NCI-H774 (cell line): ENCODE results near the gene SPTBN4.
"Not testable (repeated sequence)": the region's sequence is repeated elsewhere in the genome, so short reads cannot be mapped to it uniquely, and the experiment has no call there.

ENCODE experiments used
- DNase-seq: peaks from one replicate; lab custom pipeline; 2025; lab: John Stamatoyannopoulos, UW

Gene SPTBN4

DNA sequence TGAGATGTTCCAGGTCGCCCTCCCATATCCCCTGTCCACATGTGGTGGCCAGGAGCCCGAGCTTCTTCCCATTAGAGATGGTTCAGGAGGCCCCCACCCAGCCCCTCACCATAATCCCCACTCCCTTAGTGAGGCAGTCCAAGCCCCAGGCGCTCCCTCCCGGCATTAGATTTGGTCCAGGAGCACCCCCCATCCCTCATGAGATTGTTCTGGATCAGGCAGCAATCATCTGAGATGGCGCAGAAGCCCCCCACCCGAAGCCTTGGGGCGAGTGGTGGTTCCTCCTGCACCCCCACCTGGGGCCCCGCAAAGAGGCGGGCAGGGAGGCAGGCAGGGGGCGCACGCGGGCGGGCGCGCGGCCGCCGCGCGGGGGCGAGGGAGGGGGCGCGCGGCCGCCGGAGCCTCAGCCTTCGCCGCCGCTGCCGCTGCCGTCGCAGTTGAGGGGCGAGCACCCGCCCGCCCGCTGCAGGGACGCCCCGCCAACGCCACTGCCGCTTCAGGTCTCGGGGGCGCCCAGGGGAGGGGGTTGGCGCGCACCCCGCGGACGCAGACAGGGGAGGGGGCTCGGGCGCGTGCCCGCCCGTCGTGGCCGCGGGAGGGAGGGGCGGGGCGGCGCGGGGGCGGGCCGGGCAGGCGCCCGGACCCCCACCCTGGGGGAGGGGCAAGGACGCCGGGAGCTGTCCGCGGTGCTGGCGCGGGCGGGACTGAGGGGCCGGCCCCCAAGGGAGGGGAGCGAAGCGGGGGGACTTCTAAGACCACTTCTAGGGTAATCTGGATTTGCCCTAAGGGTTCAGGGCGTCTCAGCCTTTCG is 63.5 kb downstream of the SPTBN4 start:
- DNase-seq, result peak; percentile 36

DNA sequence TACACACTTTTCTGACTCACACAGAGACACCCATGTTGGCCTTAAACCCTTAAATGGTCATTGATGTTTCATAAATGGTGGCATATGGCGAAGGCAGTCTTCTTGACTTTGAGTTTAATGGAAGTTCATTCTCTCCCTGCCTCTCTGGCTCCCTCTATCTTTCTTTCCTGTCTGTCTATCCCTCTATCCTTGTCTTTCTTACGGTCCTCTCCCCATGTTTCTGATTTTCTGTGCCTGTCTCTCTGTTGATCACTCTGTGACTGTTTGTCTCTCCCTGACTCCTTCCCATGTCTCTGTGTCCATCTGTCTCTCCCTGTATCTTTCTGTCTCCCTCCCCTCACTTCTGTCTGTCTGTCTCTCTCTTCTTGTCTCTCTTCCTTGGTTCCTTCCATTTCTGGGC is 66.7 kb downstream of the SPTBN4 start:
- DNase-seq, result no peak

DNA sequence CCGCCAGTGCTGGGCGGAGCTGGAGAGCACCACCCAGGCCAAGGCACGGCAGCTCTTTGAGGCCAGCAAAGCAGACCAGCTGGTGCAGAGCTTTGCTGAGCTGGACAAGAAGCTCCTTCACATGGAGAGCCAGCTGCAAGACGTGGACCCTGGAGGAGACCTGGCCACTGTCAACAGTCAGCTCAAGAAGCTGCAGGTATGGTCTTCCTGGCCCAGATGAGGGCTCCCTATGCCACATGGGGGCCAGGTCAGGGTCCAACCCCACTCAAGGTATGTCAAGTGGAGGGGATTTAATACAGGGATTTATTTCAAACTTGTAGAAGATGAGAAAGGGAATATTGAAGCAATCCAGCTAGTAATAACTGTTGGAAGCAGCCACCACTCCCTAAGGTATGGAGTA is 67.3 kb downstream of the SPTBN4 start:
- no peak for DNase-seq

GRCh38 chr19:40539070-40539469 is 72.3 kb downstream of the SPTBN4 start:
- DNase-seq, result no peak

DNA sequence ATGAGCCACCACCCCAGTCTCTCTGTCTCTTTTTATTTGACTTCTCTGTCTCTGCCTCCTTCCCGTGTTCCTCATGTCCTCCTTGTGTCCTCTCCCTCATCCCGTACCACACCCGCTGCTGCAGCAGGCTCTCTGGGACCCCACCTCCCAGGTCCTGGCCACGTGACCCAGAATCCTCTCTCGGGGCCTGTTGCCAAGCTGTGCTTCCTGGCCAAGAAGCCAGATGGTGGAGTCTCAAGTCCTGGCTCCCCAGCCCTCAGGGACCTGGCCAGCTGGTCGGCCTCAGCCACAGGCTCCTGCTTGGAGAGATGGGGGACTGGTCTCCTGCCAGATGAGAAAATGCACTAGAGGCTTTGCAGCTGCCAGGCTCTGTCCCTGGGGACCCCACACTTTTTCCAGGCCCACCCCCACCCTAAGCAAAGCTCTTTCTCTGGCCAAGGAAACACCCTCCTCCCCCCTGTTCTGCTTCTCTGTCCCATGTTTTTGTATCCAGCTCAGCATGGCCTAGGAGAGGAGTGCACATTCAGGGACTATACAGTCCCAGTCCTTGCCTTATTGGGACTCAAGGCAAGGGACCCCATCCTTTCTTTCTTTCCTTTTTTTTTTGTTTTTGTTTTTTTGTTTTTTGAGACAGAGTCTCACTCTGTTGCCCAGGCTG is 75.5 kb downstream of the SPTBN4 start:
- no peak for DNase-seq

DNA sequence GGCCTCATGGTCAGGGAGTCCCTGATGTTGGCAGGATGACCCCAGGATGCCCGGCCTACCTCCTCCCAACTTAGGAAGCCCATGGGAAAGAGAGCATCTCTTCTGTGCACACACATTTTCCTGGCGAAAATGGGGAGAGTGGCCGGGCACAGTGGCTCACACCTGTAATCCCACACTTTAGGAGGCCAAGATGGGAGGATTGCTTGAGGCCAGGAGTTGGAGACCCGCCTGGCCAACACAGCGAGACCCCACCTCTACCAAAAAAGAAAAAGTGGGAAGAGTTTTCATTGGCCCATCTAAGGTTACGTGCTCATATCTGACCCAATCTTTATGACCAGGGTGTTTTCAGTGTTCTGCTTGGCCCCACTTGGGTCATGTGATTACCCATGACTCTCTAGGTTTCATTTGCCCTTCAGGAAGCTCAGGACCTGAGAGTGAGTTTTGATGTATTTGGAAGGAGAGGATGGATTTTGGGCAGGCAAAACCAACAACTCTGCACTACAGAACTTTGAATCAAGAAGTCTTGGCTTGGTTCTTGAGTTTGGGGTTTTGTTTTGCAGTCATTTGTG is 76.3 kb downstream of the SPTBN4 start:
- no peak for DNase-seq

- DNase-seq, result not testable (repeated sequence)
Measured at GRCh38 chr19:40546153-40546841, 79.5 kb downstream of the SPTBN4 start.

- DNase-seq, result not testable (repeated sequence)
Measured at GRCh38 chr19:40547190-40547589, 80.4 kb downstream of the SPTBN4 start.

- no peak for DNase-seq
Measured at GRCh38 chr19:40547836-40548235, 81.0 kb downstream of the SPTBN4 start.

GRCh38 chr19:40549007-40549708 is 82.4 kb downstream of the SPTBN4 start:
- DNase-seq, result peak; percentile 50

- DNase-seq, result no peak
Measured at GRCh38 chr19:40550951-40551350, 84.2 kb downstream of the SPTBN4 start.

DNA sequence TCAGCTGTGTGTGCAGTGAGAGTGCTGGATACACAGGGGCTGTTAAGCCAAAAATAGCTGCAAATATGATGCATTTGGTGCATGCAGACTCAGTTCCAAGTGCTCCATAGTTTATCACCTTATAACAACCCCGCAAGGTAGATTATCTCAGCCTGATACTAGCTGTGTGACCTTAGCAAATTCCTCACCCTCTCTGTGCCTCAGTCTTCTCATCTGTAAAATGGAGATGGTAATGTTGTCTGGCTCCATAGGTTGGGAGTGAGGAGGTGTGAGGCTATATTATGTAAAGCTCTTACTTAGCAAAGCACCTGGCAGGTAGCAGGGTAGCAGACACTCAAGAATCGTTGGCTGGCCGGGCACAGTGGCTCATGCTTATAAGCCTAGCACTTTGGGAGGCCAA is 86.0 kb downstream of the SPTBN4 start:
- no peak for DNase-seq

DNA sequence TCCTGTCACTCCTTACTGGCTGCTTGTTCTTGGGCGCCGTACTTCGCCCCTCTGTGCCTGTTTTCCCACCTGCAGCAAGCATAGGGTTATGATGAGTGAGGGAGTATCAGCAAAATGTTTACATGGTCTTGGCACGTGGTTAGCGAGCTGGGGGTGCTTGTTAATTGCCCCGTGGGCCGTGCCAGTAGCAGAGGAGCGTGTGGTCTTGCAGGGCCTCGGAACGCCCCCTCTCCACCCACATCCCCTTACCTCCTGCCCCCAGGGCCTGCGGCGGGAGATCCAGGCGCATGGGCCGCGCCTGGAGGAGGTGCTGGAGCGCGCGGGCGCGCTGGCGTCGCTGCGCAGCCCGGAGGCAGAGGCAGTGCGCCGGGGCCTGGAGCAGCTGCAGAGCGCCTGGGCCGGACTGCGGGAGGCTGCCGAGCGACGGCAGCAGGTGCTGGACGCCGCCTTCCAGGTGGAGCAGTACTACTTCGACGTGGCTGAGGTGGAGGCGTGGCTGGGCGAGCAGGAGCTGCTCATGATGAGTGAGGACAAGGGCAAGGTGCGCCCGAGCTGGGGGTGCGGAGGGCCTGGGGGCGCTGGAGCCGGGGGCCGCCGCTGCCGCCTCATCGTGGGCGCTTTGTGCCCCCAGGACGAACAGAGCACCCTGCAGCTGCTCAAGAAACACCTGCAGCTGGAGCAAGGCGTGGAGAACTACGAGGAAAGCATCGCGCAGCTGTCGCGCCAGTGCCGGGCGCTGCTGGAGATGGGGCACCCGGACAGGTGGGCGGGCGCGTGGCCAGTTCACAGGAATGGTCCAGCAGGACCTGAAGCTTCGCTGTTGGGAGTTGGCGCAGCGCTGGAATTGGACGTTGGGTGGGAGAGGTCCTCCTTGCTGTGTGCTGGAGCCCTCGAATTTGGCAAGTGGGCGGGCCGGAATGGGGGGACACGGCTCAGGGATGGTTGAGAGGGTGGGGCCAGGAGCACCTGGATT is 87.4 kb downstream of the SPTBN4 start:
- no peak for DNase-seq

GRCh38 chr19:40555978-40556689 is 89.3 kb downstream of the SPTBN4 start:
- DNase-seq, result no peak

- DNase-seq, result no peak
Measured at GRCh38 chr19:40556953-40557530, 90.2 kb downstream of the SPTBN4 start.

GRCh38 chr19:40559394-40559793 is 92.6 kb downstream of the SPTBN4 start:
- DNase-seq, result no peak

DNA sequence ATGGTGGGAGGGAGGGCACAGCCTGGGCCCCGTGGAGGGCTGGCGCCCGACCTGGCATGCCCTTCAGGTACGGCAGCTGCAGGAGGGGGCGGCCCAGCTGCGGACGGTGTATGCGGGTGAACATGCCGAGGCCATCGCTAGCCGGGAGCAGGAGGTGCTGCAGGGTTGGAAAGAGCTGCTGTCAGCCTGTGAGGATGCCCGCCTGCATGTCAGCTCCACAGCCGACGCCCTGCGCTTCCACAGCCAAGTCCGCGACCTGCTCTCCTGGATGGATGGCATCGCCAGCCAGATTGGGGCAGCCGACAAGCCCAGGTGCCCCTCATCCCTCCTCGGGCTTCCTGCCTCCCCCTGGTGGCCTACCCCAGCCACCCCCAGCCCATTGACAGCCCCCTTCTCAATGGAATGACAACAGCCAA is 93.3 kb downstream of the SPTBN4 start:
- no peak for DNase-seq

- DNase-seq, result no peak
Measured at GRCh38 chr19:40561947-40562346, 95.1 kb downstream of the SPTBN4 start.

DNA sequence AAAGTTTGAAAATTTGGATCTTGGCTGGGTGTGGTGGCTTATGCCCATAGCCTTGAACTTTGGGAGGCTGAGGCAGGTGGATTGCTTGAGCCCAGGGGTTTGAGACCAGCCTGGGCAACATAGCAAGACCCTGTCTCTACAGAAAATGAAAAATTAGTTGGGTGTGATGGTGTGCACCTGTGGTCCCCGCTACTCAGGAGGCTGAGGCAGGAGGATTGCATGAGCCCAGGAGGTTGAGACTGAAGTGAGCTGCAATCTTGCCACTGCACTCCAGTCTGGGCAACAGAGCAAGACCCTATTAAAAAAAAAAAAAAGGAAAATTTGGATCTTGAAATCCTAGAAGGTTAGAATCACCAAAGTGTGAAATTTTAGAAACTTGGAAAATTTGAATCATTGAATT is 97.7 kb downstream of the SPTBN4 start:
- not testable (repeated sequence) for DNase-seq

DNA sequence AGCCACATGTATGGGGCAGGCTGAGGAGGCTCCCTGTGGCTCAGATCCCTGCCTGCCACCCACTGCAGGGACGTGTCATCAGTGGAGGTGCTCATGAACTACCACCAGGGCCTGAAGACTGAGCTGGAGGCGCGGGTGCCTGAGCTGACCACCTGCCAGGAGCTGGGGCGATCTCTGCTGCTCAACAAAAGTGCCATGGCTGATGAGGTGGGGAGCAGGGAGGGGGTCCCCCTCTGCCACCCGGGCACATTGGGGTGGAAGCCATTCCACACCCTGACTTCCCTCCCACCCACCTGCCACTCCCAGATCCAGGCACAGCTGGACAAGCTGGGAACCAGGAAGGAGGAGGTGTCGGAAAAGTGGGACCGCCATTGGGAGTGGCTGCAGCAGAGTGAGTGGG is 98.6 kb downstream of the SPTBN4 start:
- DNase-seq, result no peak
